GM12865 (cell line): Measurements from ENCODE around the gene OCSTAMP.

Experiments used
- DNase-seq: peaks from one replicate; pipeline ENCODE4 v3.0.0; 2010; ENCODE audit warnings: low read depth
- H3K4me3 ChIP-seq: 2 replicates; pipeline ENCODE4 v1.5.1; 2011; ENCODE audit warnings: mild to moderate bottlenecking, low read depth, low read length, control low read depth
- TF ChIP-seq, protein P1 (sequence below): IDR thresholded peaks from 2 replicates; pipeline ENCODE4 v1.5.1; 2011; ENCODE audit warnings: low read length, control low read depth, low read depth, inconsistent platforms; ENCODE audit not compliant: insufficient read depth; ENCODE audit errors: missing control alignments

OCSTAMP gene

DNA sequence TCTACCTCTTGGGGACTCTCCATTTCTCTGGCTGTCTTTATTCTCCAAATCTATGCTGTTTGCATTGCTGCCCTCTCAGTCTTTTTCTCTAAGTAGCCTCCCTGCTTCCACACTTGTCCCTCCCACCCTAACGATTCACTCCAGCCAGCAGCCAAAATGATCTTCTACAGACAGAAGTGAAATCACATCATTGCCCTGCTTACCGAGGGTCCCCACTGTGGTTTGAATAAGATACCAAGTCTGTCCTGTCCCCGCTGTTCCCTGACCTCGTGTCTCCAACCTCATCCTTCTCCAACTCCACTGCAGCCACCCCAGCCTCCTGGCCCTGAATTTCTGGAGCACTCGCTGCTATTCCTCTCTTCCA, 11.5 kb upstream of the OCSTAMP start:
- H3K4me3 ChIP-seq, result peak overlapping the region; percentile 47
- no peak for DNase-seq
- TF ChIP-seq, protein P1, sequence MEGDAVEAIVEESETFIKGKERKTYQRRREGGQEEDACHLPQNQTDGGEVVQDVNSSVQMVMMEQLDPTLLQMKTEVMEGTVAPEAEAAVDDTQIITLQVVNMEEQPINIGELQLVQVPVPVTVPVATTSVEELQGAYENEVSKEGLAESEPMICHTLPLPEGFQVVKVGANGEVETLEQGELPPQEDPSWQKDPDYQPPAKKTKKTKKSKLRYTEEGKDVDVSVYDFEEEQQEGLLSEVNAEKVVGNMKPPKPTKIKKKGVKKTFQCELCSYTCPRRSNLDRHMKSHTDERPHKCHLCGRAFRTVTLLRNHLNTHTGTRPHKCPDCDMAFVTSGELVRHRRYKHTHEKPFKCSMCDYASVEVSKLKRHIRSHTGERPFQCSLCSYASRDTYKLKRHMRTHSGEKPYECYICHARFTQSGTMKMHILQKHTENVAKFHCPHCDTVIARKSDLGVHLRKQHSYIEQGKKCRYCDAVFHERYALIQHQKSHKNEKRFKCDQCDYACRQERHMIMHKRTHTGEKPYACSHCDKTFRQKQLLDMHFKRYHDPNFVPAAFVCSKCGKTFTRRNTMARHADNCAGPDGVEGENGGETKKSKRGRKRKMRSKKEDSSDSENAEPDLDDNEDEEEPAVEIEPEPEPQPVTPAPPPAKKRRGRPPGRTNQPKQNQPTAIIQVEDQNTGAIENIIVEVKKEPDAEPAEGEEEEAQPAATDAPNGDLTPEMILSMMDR, result no peak

DNA sequence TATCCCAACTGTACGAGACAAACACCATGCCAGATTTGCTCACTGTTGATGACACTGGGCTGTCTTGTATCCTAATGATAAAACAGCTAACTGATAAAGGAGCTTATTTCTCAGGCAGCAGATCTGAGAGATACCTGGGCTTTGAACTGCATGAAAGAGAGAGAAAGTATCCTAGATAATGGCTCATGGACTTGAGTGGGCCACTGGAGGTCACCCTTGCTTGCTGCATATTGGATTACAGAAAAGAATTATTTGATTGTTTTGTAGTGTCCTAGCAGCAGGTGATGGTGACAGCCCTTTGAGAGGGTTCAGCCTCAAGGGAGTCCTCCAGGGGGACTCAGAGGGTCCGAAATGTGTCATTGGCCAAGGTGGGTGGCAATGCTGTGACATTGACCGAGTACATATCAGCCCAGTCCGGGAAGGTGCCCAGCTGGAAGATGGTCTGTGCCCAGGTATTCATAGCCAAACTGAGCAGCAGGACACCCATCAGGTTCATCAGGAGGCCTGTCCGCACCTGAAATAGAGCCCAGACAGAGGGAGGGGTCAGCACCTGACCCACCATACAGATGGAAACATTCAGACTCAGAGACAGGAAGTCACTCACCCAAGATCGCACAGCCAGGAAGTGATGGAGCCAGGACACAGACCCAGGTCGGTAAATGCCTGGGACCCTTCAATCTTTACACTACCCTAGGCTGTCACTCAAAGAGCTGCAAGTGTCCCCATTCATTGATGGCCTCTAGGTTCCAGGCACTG, 9.4 kb upstream of the OCSTAMP start:
- no peak overlapping the region for H3K4me3 ChIP-seq
- DNase-seq, result no peak
- TF ChIP-seq, protein P1, result no peak

DNA sequence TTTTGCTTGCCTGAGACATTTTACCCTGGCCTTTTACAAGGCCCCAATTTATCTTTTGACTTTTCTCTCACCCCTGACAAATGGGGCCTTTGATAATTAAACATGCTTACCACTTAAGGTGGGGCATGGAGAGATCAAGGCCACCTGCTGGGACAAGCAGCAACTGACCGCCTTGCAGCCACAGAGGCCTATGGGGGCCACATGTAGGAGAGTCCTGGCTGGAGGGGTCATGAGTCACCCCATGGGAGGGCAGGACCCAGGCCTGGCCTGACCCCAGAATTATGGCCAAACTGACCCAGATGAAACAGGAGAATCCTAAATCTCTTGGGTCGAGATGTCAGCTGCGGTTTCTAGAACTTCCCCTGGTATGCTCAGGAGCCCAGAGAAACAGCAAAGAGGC, 8.5 kb upstream of the OCSTAMP start:
- H3K4me3 ChIP-seq, result no peak overlapping the region
- no peak for DNase-seq
- TF ChIP-seq, protein P1, result no peak

DNA sequence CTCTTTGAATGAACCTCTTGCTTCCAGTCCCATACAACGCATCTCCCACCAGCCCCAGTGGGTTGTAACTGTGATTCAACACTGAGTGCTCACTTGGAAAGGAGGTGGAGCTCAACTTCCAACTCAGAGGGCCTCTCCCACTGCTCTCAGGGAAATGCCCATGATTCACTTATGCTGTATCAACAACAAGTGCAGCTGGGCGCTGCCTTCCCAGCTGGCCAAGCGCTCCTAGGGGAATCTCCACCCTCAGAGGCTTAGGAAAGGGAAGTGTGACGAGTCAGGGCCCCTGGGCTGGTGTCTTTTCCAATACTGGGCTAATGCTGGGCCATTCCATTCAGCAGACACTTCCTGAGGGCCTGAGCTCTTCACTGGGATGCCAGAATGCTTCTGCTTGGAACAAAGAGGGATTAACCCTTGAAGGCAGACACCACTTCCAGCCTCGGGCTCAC, 8.1 kb upstream of the OCSTAMP start:
- DNase-seq, result no peak
- no peak overlapping the region for H3K4me3 ChIP-seq
- TF ChIP-seq, protein P1, result no peak

DNA sequence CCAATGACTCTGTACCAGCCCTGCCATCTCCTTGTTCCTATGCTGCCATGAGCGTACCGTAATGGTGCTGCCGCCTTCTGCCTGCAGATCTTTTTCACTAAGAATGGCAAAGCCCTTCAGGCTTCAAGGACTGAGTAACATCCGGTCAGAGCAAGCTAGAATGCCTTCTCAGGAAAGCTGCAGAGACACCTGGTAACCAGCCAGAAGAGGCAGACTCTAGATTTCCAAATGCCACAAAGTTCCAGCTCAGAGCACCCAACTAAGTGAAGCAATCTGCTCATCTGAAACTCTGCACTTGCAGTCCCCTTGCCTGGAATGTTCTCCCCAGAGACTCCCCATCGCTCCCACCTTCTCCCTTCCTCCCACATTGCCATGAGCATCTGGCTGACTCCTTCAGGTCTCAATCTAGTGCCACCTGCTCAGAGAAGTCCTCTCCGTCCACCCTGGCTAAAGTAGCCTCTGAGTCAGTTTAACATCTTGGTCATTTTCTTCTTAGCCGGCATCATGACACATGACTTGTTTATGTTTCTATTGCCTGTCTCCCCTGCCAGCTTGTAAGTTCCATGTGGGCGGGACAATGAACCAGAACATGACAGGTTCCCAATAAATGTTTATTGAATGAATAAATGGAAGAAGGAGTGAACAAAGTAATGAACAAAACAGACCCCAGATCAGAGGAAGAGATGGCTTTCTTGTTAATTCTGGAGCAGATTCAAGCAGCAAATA, 6.9 kb upstream of the OCSTAMP start:
- TF ChIP-seq, protein P1, result no peak
- DNase-seq, result no peak

DNA sequence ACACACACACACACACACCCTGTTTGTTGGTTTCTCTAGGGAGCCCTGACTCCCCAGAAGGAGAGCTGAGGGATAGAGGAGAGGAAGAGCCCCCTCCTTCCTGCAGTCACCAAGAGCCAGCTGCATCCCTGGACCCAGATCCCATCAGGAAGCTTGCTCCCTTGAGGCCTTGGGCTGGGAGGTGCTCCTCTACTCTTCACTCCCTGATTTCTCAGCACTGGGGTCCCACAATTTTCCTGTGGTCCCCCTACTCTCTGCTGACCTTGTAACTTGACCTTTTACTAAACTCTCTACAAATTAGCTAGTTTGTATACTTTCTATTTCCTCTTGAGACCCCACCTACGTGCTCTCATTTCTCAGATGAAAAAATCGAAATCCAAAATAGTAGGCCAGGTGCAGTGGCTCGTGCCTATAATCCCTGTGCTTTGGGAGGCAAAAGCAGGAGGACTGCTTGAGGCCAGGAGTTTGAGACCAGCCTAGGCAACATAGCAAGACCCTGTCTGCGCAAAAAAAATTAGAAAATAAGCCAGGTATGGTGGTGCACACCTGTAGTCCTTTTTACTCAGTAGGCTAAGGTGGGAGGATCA, 5.0 kb upstream of the OCSTAMP start:
- H3K4me3 ChIP-seq, result no peak overlapping the region
- TF ChIP-seq, protein P1, result no peak
- DNase-seq, result peak; percentile 33

More for the DNA sequence above, 6.9 kb upstream of the OCSTAMP start:
- no peak overlapping the region for H3K4me3 ChIP-seq
